DOHH2 (cell line): ENCODE results near the gene LRMDA.

Experiments used
- H3F3A ChIP-seq: fragments of 200-600 bp; sonication (generic), shearing (Covaris generic); 2 replicates; pipeline ENCODE4 v1.6.0; 2016; ENCODE audit warnings: antibody characterized with exemption, mild to moderate bottlenecking; ENCODE audit not compliant: control insufficient read depth, insufficient read depth
- H3K27ac ChIP-seq: fragments of 200-600 bp; sonication (generic); 2 replicates; pipeline ENCODE4 v1.5.1; 2014; ENCODE audit warnings: low read depth, mild to moderate bottlenecking, low read length, moderate library complexity
- H3K27me3 ChIP-seq: fragments of 200-600 bp; sonication (generic); 2 replicates; pipeline ENCODE4 v1.6.1; 2014; ENCODE audit warnings: mild to moderate bottlenecking, low read length, mixed read lengths; ENCODE audit not compliant: control insufficient read depth
- H3K36me3 ChIP-seq: fragments of 200-600 bp; sonication (generic); 2 replicates; pipeline ENCODE4 v1.6.1; 2014; ENCODE audit warnings: mild to moderate bottlenecking, low read length, moderate library complexity, mixed read lengths; ENCODE audit not compliant: control insufficient read depth
- H3K4me1 ChIP-seq: fragments of 200-600 bp; sonication (generic); 2 replicates; pipeline ENCODE4 v1.6.1; 2014; ENCODE audit warnings: mild to moderate bottlenecking, low read length, mixed read lengths; ENCODE audit not compliant: control insufficient read depth
- H3K4me2 ChIP-seq: fragments of 200-600 bp; sonication (generic); 2 replicates; pipeline ENCODE4 v1.6.0; 2014; ENCODE audit warnings: mild to moderate bottlenecking, low read length, moderate library complexity
- H3K4me3 ChIP-seq: fragments of 200-600 bp; sonication (generic); 2 replicates; pipeline ENCODE4 v1.5.1; 2014; ENCODE audit warnings: mild to moderate bottlenecking, low read length, mixed read lengths
- H3K79me2 ChIP-seq: fragments of 200-600 bp; sonication (generic); 2 replicates; pipeline ENCODE4 v1.6.1; 2014; ENCODE audit warnings: mild to moderate bottlenecking, low read length, mixed read lengths; ENCODE audit not compliant: control insufficient read depth
- H3K9me2 ChIP-seq: fragments of 200-600 bp; sonication (generic); replicated peaks from 2 replicates; pipeline ENCODE4 v1.6.1; 2014; ENCODE audit warnings: mild to moderate bottlenecking, low read length, mixed read lengths; ENCODE audit not compliant: control insufficient read depth
- H3K9me3 ChIP-seq: fragments of 200-600 bp; sonication (generic); 2 replicates; pipeline ENCODE4 v1.6.1; 2014; ENCODE audit warnings: antibody characterized with exemption, low read length, mixed read lengths; ENCODE audit not compliant: control insufficient read depth, insufficient read depth
- H4K20me1 ChIP-seq: fragments of 200-600 bp; sonication (generic); 2 replicates; pipeline ENCODE4 v1.6.0; 2014; ENCODE audit warnings: low read depth, mild to moderate bottlenecking, antibody characterized with exemption, low read length, moderate library complexity; ENCODE audit not compliant: control insufficient read depth, insufficient read depth
- EZH2phosphoT487 ChIP-seq: fragments of 200-600 bp; sonication (generic); IDR thresholded peaks from 2 replicates; pipeline ENCODE4 v1.6.1; 2017; ENCODE audit warnings: borderline replicate concordance, mild to moderate bottlenecking, antibody characterized with exemption, low read length, moderate library complexity, mixed read lengths
- TF ChIP-seq, protein P1 (sequence below): fragments of 200-600 bp; sonication (generic); IDR thresholded peaks from one replicate; pipeline ENCODE4 v1.5.1; 2014; ENCODE audit warnings: antibody characterized with exemption, mild to moderate bottlenecking, low read depth, low read length; ENCODE audit not compliant: poor library complexity, severe bottlenecking

Gene LRMDA

DNA sequence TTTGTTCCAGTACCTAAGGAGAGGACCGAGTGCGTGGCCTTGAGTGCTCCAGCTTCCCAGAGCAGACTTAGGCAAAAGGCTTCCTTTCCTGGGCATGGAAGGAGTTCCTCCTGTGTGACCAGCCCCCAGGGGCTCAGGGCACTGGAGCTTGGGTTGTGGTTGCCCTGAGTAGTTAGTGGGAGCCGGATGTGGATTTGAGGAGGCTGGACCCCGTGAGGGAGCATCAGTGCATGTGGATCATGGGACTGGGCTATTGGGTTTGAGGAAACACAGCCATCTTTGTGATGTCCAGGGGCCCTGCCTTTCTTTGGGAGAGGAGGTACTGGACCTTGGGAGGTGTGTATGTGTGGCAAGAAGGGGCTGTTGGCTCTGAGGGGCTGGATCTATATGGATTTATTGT is 8.4 kb downstream of the LRMDA start:
- Histone ChIP-seq H3K36me3 (no peaks in the 10 kb centered on the region), H3K4me1 (no peaks in the 10 kb centered on the region), H3K9me3 (no peaks in the 10 kb centered on the region), H3K27me3 (0 out of 2 replicates have a peak, but pooled peaks cover 3% of the 10 kb centered on the region), H4K20me1 (no peaks in the 10 kb centered on the region), H3K4me3 (no peak overlapping the region), H3K4me2 (no peak overlapping the region), H3K9me2 (no peaks in the 10 kb centered on the region), H3K79me2 (no peaks in the 10 kb centered on the region), H3K27ac (no peak overlapping the region), H3F3A (no peaks in the 10 kb centered on the region)
- TF ChIP-seq, protein P1, sequence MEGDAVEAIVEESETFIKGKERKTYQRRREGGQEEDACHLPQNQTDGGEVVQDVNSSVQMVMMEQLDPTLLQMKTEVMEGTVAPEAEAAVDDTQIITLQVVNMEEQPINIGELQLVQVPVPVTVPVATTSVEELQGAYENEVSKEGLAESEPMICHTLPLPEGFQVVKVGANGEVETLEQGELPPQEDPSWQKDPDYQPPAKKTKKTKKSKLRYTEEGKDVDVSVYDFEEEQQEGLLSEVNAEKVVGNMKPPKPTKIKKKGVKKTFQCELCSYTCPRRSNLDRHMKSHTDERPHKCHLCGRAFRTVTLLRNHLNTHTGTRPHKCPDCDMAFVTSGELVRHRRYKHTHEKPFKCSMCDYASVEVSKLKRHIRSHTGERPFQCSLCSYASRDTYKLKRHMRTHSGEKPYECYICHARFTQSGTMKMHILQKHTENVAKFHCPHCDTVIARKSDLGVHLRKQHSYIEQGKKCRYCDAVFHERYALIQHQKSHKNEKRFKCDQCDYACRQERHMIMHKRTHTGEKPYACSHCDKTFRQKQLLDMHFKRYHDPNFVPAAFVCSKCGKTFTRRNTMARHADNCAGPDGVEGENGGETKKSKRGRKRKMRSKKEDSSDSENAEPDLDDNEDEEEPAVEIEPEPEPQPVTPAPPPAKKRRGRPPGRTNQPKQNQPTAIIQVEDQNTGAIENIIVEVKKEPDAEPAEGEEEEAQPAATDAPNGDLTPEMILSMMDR: no peak
- TF ChIP-seq EZH2phosphoT487: no peak

DNA sequence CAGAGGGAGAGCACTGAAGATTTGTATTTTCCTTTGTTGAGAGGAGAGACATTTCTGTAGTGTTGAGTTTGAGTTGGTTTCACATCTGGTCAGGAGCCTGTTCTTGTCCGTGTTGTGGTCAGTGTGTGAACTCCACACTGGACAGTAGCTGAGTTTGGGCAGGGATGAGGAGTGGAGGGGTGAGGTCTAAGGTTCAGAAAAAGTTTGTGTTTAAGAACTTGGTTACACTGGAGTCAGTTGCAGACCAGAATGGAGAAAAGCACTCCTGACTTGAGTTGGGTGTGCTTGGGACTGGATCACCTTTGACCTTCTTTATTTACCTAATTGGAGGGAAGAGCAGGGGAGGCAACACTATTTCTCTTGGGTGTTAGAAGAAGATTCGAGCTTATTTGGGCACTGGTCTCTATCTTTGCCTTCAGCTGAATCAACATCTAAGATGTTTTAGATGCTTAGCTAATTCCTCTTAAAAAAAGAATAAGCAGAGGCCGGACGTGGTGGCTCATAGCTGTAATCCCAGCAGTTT is 8.9 kb downstream of the LRMDA start:
- Histone ChIP-seq H3K79me2 (no peaks in the 10 kb centered on the region), H3K9me2 (no peaks in the 10 kb centered on the region), H3K4me1 (no peaks in the 10 kb centered on the region), H3K27ac (no peak overlapping the region), H3K4me3 (no peak overlapping the region), H3K4me2 (no peak overlapping the region), H3K36me3 (no peaks in the 10 kb centered on the region), H4K20me1 (no peaks in the 10 kb centered on the region), H3F3A (no peaks in the 10 kb centered on the region), H3K27me3 (0 out of 2 replicates have a peak, but pooled peaks cover under 1% of the 10 kb centered on the region), H3K9me3 (no peaks in the 10 kb centered on the region)
- TF ChIP-seq, protein P1: no peak
- no peak for TF ChIP-seq EZH2phosphoT487

DNA sequence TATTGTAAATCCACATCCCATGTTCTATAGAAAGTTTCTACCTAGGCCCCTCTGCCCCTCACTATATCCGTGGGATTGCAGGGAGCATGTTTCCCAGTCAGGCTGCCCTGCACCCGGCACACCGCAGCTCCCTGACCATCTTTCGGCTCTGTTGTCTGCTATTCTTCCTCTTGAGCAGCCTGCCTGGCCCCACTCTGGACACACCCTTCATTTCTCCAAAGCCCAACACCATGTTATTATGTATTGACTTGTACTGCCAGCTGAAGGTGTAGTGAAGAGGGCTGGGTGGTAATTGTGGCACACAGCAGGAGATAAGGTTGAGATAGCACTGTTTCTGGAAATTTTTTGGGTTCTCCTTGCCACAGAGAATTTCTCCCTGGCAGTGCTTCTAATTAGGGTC is 9.8 kb downstream of the LRMDA start:
- Histone ChIP-seq H3K27me3 (no peaks in the 10 kb centered on the region), H3K79me2 (no peaks in the 10 kb centered on the region), H3K27ac (no peak overlapping the region), H4K20me1 (no peaks in the 10 kb centered on the region), H3K4me3 (no peak overlapping the region), H3K9me2 (no peaks in the 10 kb centered on the region), H3K36me3 (no peaks in the 10 kb centered on the region), H3F3A (no peaks in the 10 kb centered on the region), H3K9me3 (no peaks in the 10 kb centered on the region), H3K4me1 (no peaks in the 10 kb centered on the region), H3K4me2 (no peak overlapping the region)
- TF ChIP-seq, protein P1: no peak
- no peak for TF ChIP-seq EZH2phosphoT487
